ENCODE data around the gene DENND1A.

DNA sequence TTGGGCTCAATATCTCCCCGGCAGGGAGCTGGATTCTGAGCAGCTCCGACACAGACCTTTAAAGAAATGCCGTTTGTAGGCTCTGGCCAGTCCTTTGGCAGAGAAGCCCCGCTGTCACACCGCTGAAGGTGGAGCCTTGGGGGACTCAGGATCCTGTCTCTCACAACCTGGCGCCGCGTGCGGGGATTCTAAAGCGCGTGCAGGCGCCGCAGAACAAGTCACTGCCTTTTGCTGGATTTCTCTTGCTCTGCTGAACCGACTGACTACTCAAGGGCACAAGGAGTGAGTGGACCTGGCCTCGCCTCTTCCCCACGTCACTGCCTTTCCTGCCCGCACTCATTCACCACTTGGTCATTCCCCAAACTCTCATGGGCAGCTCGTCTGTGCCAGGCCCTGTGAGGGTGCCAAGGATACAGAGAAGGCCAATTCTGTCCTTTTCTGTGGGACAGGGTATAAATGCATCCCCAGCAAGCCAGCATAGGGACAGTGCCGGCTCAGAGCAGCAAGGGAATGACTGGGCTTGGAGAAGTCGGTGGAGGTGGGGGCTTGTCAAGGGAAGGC, 504.6 kb downstream of the DENND1A start:
- TF ChIP-seq, protein P1, sequence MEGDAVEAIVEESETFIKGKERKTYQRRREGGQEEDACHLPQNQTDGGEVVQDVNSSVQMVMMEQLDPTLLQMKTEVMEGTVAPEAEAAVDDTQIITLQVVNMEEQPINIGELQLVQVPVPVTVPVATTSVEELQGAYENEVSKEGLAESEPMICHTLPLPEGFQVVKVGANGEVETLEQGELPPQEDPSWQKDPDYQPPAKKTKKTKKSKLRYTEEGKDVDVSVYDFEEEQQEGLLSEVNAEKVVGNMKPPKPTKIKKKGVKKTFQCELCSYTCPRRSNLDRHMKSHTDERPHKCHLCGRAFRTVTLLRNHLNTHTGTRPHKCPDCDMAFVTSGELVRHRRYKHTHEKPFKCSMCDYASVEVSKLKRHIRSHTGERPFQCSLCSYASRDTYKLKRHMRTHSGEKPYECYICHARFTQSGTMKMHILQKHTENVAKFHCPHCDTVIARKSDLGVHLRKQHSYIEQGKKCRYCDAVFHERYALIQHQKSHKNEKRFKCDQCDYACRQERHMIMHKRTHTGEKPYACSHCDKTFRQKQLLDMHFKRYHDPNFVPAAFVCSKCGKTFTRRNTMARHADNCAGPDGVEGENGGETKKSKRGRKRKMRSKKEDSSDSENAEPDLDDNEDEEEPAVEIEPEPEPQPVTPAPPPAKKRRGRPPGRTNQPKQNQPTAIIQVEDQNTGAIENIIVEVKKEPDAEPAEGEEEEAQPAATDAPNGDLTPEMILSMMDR (IDR thresholded peaks at IDR 0.05; ENCODE audit: insufficient read depth, low read depth, low read length) = no peak
- no peak for TF ChIP-seq EZH2 (IDR thresholded peaks at IDR 0.05; ENCODE audit: insufficient read depth, low read length)

Data from astrocyte (in vitro differentiated cells and primary cell).